ENCODE results near the gene PIM3. TPM values are rescaled to one million over a fixed set of nuclear protein-coding genes. Genes with fewer than 3 reads are reported as not detected.

PIM3 gene
- total RNA-seq, 4 donors from 2014 or later: 43.8 to 75.7 (median 52.1) TPM

- Histone ChIP-seq H3K27me3 (no peaks in the 10 kb centered on the region), H3K27ac (peak overlapping the region; percentile 23 to 100 (median 92)), H3K4me1 (peaks cover 61 to 80% (median 69%) of the 10 kb centered on the region in 3 donors), H3K36me3 (peaks cover 23 to 45% (median 29%) of the 10 kb centered on the region in 3 donors), H3K9me3 (no peaks in the 10 kb centered on the region), H3K4me3 (peak overlapping the region in 2 of 4 donors; percentile 78 to 92)
- 54 to 77% methylated on average over 3 to 12 of the region's 22 CpGs for WGBS, 2 donors
- TF ChIP-seq POLR2A (IDR thresholded peaks at IDR 0.05) (no peak), CTCF (IDR thresholded peaks at IDR 0.05) (no peak)
- intact Hi-C loops (cut with DNase I): no loop called here
- no peak for DNase-seq
Measured at GRCh38 chr22:49965091-49966040, 4.8 kb downstream of the PIM3 start.

GRCh38 chr22:49966041-49966773 is 5.6 kb downstream of the PIM3 start:
- intact Hi-C loops (cut with DNase I): no loop called here
- H3K9me3 ChIP-seq: no peaks in the 10 kb centered on the region
- H3K27ac ChIP-seq: peak overlapping the region; percentile 66 to 100 (median 92)
- peak overlapping the region in 2 of 4 donors; percentile 8 to 92 for H3K4me3 ChIP-seq
- H3K4me1 ChIP-seq: peaks cover 69 to 89% (median 78%) of the 10 kb centered on the region in 3 donors
- no peaks in the 10 kb centered on the region for H3K27me3 ChIP-seq
- WGBS, 2 donors: 40 to 56% methylated on average over 1 to 6 of the region's 11 CpGs
- H3K36me3 ChIP-seq: peaks cover 23 to 45% (median 29%) of the 10 kb centered on the region in 3 donors
- no peak for DNase-seq
- no peak for TF ChIP-seq CTCF (IDR thresholded peaks at IDR 0.05)
- no peak for TF ChIP-seq POLR2A (IDR thresholded peaks at IDR 0.05)

DNA sequence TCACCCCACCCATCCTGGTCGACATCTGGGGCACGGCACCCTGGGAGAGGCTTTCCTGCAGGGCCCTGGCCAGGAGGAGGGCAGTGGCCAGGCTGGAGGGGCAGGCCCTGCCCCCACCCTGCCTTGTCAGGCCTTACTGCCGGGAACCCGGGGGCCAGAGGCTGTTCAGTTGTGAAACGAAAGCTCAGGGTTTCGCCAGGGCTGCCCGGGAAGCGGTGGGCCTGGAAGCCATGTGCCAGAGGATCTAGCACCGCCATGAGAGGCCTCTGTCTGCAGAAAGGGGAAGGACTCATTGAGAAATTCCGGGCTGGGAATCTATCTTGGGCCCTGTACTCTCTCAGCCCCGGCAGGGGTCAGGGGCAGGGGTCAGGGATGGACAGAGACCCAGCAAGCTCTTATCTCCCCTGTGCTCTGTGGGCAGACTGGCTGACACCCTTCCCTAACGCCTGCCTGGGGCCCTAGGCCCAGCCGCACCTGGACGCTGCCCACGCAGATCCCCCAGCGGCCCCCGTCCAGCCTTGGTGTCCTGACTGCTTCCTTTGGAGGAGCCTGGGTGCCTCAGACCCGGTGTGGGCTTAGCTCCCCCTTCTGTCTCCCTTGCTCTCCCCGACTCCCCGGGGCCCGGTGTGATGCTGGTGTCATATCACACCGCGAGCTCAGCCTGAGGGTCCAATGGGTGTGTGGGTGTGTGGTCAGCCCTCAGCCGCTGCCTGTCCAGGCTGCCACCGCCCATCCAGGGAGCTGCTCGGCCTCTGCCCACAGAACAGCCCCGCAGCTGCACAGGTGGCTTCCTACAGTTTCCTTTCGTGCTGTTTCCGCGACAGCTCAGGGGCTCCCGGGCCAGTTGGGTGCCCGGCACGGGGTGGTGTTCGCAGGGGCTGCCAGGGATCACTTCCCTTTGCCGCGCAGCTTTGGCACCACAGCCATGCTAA is 6.5 kb downstream of the PIM3 start:
- H3K9me3 ChIP-seq: no peaks in the 10 kb centered on the region
- H3K36me3 ChIP-seq: peaks cover 19 to 38% (median 23%) of the 10 kb centered on the region in 3 donors
- TF ChIP-seq POLR2A (IDR thresholded peaks at IDR 0.05): peak in 1 of 4 donors; percentile 16
- TF ChIP-seq CTCF (IDR thresholded peaks at IDR 0.05): no peak
- H3K27ac ChIP-seq: peak overlapping the region; percentile 66 to 100 (median 92)
- no peaks in the 10 kb centered on the region for H3K27me3 ChIP-seq
- WGBS, 2 donors: 35 to 60% methylated on average over 5 to 18 of the region's 36 CpGs
- intact Hi-C loops (cut with DNase I): no loop called here
- H3K4me1 ChIP-seq: peaks cover 77 to 97% (median 86%) of the 10 kb centered on the region in 3 donors
- H3K4me3 ChIP-seq: peak overlapping the region in 3 of 4 donors; percentile 6 to 92 (median 8)
- no peak for DNase-seq

DNA sequence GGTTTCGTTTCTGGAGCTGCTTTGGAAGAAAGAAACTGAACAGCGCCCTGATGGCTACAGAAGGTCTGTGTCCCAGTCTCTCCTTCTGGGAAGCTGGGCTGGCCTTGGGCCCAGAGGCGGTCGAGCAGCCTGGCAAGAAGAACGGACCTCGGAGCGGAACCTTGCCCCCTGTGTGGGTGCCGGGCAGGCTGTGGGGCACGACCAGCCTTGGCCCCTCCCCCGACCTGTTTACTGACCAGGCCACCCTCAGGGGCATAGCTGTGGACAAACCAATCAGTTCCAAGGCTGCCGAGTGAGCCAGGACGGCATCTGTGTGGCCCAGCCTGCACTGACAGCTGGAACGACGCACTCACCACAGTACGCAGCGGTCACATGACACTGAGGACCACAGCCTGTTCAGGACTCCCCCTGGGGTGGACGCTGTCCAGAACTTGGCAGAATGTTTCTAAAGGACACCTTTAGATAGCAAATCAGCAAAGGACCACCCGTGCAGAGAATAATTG is 7.2 kb downstream of the PIM3 start:
- intact Hi-C loops (cut with DNase I): no loop called here
- H3K9me3 ChIP-seq: no peaks in the 10 kb centered on the region
- H3K27me3 ChIP-seq: no peaks in the 10 kb centered on the region
- TF ChIP-seq CTCF (IDR thresholded peaks at IDR 0.05): no peak
- 64 to 69% methylated on average over 2 to 7 of the region's 18 CpGs for WGBS, 2 donors
- H3K4me1 ChIP-seq: peaks cover 75 to 98% (median 85%) of the 10 kb centered on the region in 3 donors
- peak overlapping the region in 3 of 4 donors; percentile 6 to 92 (median 8) for H3K4me3 ChIP-seq
- no peak for DNase-seq
- H3K27ac ChIP-seq: peak overlapping the region; percentile 66 to 100 (median 92)
- H3K36me3 ChIP-seq: peaks cover 17 to 33% (median 19%) of the 10 kb centered on the region in 3 donors
